Stimulated activated naive CD4-positive, alpha-beta T cell (primary cell): ENCODE results near the gene CTDP1.

Experiments used
- DNase-seq, 6 experiments: peaks; one replicate each; lab custom pipeline; 2025; lab: John Stamatoyannopoulos, UW

Gene CTDP1

GRCh38 chr18:79766308-79766707, 86.7 kb downstream of the CTDP1 start:
- no peak for DNase-seq

GRCh38 chr18:79768745-79769144, 89.1 kb downstream of the CTDP1 start:
- no peak for DNase-seq

GRCh38 chr18:79769698-79770500, 90.3 kb downstream of the CTDP1 start:
- no peak for DNase-seq

- DNase-seq: no peak
Observed at GRCh38 chr18:79770501-79770815, 90.9 kb downstream of the CTDP1 start.

DNA sequence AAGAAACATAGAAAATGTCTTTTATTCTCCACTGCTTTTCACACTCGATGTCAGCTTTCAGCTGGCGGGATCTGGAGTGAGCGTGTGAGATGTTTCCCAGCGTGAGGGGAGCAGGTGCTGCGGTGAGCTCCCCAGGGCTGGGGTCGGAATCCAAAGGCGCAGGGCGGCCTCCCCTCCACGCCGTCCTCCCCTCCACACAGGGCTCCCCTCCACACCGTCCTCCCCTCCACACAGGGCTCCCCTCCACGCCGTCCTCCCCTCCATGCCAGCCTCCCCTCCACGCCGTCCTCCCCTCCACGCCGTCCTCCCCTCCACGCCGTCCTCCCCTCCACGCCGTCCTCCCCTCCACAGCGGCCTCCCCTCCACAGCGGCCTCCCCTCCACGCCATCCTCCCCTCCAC, 91.2 kb downstream of the CTDP1 start:
- DNase-seq: no peak

DNA sequence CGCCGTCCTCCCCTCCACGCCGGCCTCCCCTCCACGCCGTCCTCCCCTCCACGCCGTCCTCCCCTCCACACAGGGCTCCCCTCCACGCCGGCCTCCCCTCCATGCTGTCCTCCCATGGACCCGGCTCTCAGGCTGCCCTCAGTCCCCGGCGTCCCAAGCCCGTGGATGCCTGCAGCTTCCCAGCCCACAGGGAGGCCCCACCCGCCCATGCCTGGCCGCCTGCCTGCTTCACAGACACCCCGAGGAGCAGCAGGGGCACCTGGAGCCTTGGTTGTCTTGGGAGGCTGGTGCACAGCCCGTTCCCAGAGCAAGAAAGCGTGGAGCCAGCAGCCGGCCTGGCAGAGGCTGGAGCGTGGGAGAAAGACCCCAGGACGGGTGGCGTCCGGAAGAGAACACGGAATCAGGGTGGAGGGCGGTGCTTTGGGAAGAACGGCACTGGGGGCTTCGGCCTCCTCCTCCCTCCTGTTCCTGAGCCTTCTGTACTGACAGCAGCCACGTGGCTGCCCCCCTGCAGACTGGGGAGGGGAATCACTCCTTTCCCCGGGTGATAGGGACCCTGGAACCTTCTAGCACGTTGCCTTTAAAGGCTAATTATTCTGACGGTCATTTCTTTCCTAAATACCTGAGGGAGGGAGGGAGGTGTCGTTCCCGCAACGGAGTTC, 92.0 kb downstream of the CTDP1 start:
- no peak for DNase-seq

DNA sequence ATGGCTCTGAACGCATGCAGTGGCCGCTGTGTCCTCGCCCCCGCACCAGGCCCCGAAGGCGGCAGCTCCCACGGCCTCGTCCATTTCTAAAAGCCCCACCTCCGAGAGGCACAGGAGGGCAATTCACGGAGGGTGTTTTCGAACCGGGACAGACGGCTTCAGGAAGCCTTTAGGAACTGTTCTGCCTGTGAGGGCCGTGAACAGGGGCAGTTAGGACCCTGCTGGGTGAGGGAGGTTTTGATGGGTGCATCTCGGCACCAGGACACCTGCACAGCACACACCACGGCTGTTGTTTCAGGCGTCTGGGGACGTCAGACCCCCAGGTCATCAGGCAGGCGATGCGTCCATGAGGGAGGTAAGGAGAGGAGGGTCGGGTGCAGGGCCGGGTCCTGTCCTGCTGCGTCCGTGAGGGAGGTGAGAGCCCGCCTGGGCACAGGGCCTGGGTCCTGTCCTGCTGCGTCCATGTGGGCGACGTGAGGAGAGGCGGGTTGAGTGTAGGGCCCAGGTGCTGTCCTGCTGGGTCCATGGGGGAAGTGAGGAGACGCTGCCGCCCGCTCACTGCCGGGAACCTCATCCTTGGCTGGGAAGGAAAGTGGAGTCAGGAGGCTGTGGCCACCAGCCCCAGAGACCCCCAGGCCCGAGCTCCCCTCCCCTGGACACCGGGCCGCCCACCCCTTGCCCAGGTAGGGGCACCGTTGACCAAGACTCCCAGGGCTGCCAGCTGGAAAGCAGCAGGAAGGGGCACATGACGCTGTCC, 92.7 kb downstream of the CTDP1 start:
- DNase-seq: no peak

DNA sequence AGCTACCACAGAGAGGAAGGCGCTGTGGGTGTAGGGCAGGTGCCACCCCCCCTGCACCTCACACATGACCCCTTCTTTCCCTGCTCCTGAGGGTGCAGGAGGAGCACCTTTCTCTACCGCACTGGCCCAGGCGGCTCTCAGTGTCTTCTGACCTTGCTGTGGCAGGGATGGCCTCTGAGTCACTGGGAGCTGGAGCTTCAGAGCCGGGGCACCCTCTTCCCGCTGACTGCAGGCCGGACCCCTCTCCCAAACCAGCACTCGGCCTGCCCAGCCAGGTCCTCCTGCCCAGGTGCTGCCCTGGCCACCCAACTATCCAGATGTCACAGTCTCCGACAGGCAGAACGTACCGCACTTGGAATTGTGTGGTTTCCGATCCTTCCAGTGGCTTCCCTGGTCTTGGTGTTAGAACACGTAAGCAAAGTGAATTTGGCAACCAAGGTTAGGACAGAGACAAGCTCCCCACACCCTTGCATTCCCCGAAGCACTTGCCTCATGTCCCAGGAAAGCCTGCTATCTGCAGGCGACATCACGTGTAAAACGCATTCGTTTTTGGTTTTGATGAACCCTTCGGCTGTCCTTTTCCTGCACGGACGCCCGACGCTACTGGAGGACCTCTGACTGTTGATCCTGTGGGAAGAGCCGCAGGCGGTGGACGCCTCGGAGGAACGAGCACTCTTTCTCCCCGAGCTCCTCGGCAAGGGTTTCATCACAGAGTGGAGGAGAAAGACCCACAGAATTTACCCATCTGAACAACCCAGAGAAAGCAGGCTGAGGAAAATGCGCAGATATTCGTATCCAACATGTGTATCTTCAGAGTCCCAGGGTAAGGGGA, 93.5 kb downstream of the CTDP1 start:
- DNase-seq: no peak

DNA sequence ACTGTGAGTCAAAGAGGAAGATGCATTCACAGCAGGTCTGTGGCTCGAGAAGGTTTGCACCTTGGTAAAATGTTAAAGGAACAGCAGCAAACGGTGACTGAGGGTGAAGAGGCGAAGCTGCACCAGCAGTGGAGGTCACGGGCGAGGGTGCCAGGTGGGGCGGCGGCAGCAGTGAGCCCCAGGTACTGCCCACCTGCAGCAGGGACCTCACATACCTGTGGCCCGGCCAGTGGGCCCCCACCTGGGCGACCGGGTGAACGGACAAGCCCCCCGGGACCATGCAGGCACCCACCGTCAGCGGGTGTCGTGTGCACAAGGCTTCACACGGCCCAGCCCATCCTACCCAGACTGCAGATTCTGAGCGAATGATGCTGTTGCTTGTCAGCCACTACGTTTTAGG, 94.5 kb downstream of the CTDP1 start:
- no peak for DNase-seq

- DNase-seq: no peak
Observed at GRCh38 chr18:79775441-79776221, 96.0 kb downstream of the CTDP1 start.

DNA sequence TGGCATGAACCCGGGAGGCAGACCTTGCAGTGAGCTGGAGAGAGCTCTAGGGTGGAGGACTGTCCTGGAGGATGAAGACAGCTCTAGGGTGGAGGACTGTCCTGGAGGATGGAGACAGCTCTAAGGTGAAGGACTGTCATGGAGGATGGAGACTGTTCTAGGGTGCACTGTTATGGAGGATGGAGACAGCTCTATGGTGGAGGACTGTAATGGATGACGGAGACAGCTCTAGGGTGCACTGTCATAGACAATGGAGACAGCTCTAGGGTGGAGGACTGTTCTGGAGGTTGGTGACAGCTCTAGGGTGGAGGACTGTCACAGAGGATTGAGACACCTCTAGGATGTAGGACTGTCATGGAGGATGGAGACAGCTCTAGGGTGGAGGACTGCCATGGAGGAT, 97.1 kb downstream of the CTDP1 start:
- DNase-seq: no peak

- DNase-seq: no peak
Observed at GRCh38 chr18:79778291-79778791, 98.7 kb downstream of the CTDP1 start.

DNA sequence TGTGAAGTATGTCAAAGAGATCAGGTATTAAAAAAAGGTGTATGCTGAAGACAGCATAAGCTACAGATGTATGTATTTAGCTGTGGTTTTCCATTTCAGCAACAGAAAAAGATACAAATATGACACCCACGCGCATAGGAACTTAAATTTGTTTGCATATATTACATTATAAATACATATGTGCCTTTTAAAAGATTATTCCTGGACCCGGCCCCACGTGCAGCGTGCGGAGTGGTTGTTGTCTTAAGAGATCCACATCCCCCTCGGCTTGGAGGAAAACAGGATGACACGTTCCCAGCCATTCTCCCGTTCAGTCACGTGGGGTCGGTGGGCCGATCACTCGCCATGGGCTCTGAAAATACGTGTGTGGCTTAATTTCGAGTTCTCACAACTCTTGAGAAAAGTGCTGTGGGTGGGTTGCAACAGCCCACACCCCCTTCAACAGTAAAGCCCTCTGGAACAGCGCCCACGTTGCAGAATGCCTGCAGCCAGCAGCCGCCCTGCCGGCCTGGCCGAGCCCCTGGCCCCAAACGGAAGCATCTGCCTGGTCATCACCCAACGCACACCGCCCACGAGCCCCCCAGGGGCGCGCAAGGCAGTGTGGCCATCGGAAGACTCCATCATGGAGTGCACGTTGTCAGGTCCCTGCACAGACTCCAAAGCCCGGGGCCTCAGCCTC, 99.6 kb downstream of the CTDP1 start:
- DNase-seq: no peak

- no peak for DNase-seq
Observed at GRCh38 chr18:79779700-79780190, 100.1 kb downstream of the CTDP1 start.

DNA sequence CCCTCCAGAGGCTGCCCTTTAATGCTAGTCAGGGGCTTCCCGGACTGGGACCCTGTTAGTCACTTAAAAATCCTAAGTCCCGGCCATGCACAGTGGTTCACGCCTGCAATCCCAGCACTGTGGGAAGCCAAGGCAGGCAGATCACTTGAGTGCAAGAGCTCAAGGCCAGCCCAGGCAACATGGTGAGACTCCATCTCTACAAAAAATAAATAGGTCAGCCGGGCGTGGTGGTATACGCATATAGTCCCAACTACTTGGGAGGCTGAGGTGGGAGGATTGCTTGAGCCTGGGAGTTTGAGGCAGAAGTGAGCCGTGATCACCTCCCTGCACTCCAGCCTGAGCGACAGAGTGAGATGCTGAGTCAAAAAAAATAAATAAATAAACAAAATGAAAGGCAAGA, 100.9 kb downstream of the CTDP1 start:
- no peak for DNase-seq

DNA sequence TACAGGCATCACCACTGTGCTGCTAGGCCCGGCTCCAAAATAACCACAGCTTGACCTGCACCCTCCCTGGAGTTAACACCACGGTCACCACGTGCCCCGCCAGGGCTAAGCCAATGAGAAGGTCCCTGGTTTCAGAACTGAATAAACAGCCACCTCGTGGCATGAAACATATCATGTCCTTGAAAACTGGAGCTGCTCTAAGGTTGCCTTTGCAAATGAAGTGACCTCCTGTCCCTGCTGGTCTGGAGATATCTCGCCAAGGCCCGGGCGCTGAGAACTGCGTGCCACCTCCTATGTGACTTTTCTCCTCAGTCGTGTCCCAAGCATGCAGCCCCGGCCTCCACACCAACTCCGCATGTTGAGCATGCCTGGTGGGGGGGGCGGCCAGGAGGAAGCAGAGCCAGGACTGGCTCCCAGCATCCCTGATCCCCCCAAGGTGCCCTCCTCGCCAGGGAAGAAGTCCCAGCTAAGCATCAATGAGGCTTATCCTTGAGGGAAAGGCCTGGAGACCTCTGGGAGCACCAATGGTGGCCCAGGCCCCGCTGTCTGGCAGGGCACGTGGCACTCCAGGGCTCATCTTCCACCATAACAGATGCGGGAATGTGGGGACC, 101.8 kb downstream of the CTDP1 start:
- DNase-seq: no peak

GRCh38 chr18:79782566-79783308, 103.1 kb downstream of the CTDP1 start:
- no peak for DNase-seq

- DNase-seq: no peak
Observed at GRCh38 chr18:79784071-79784913, 104.7 kb downstream of the CTDP1 start.
